GM12878 (cell line): Measurements from ENCODE around the gene ALDH3A2.

ENCODE experiments used
- NR2C2 ChIP-seq: IDR thresholded peaks from 2 replicates; pipeline ENCODE4 v1.6.1; 2011; ENCODE audit warnings: borderline replicate concordance, low read depth; ENCODE audit not compliant: control insufficient read depth, insufficient read length
- STAT3 ChIP-seq: IDR thresholded peaks from 2 replicates; pipeline ENCODE4 v1.6.1; 2011; ENCODE audit warnings: low read depth, low read length, improper control_type of control experiment
- ZNF24 ChIP-seq: fragments of 450-650 bp; IDR thresholded peaks from 2 replicates; pipeline ENCODE4 v1.6.1; 2017; ENCODE audit warnings: antibody characterized with exemption, mild to moderate bottlenecking
- ZNF384 ChIP-seq: IDR thresholded peaks from 2 replicates; pipeline ENCODE4 v1.6.1; 2012; ENCODE audit warnings: low read depth, mild to moderate bottlenecking, low read length, improper control_type of control experiment, borderline replicate concordance
- TF ChIP-seq, protein P1 (sequence below), 3 experiments: IDR thresholded peaks in 2 of 3; conservative IDR thresholded peaks in 1 of 3; 2 replicates each; pipeline ENCODE4 v1.5.1; 2011; ENCODE audit warnings: low read depth in 3 of 3, low read length in 3 of 3, mild to moderate bottlenecking in 3 of 3, control low read depth in 2 of 3, moderate library complexity in 2 of 3, inconsistent platforms in 1 of 3, mixed read lengths in 1 of 3; ENCODE audit not compliant: control insufficient read depth in 2 of 3, insufficient read depth in 1 of 3; ENCODE audit errors: extremely low read depth in 1 of 3

DNA sequence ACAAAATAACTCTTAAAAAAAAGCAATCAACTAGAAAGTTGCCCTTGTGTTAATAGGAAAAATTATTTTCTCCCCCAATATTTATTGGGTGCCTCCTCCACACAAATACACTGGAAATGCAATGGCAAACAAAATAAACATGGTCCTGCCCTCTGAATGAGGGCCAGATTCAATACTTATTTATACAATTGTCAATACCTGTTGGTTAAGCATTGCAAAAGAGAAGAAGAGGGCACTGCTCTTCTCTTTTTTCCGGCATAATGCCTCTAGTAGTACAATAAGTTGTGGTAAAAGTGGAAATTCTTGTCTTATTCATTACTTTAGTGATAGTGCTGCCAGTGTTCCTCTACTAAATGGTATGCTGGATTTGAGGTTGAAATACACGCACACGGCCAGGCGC, 22.5 kb upstream of the ALDH3A2 start:
- TF ChIP-seq STAT3 (no peak), NR2C2 (no peak), ZNF24 (no peak), ZNF384 (no peak)
- TF ChIP-seq, protein P1, sequence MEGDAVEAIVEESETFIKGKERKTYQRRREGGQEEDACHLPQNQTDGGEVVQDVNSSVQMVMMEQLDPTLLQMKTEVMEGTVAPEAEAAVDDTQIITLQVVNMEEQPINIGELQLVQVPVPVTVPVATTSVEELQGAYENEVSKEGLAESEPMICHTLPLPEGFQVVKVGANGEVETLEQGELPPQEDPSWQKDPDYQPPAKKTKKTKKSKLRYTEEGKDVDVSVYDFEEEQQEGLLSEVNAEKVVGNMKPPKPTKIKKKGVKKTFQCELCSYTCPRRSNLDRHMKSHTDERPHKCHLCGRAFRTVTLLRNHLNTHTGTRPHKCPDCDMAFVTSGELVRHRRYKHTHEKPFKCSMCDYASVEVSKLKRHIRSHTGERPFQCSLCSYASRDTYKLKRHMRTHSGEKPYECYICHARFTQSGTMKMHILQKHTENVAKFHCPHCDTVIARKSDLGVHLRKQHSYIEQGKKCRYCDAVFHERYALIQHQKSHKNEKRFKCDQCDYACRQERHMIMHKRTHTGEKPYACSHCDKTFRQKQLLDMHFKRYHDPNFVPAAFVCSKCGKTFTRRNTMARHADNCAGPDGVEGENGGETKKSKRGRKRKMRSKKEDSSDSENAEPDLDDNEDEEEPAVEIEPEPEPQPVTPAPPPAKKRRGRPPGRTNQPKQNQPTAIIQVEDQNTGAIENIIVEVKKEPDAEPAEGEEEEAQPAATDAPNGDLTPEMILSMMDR (IDR thresholded peaks at IDR 0.05 in 2 of 3, conservative IDR thresholded peaks at IDR 0.05 in 1 of 3; ENCODE audit: control insufficient read depth in 2 of 3, extremely low read depth in 1 of 3, insufficient read depth in 1 of 3, low read depth in 3 of 3, low read length in 3 of 3), result no peak
